ENCODE results near the gene SEMA4G. TPM values are rescaled to one million over a fixed set of nuclear protein-coding genes. Genes with fewer than 3 reads are reported as not detected.
"Not testable (repeated sequence)": the region's sequence is repeated elsewhere in the genome, so short reads cannot be mapped to it uniquely, and the experiment has no call there.

Gene SEMA4G
- total RNA-seq, 2 experiments from 2014 or later = 1.1 to 1.6 TPM

GRCh38 chr10:100972115-100972903 is 3.0 kb downstream of the SEMA4G start:
- Mint-ChIP-seq H3K27ac (no peak overlapping the region), H3K27me3 (no peaks in the 10 kb centered on the region)
- CTCF ChIA-PET = no interaction called here

GRCh38 chr10:100972904-100973535 is 3.7 kb downstream of the SEMA4G start:
- ATAC-seq (ENCODE audit: poor library complexity) = no peak
- DNase-seq = no peak
- no peak for TF ChIP-seq CTCF (IDR thresholded peaks at IDR 0.05)
- H3K27ac Mint-ChIP-seq = no peak overlapping the region
- POLR2A ChIA-PET = no interaction called here
- H3K4me3 Mint-ChIP-seq = no peak overlapping the region
- H3K9me3 Mint-ChIP-seq = no peaks in the 10 kb centered on the region
- peaks cover 21% of the 10 kb centered on the region for H3K4me1 Mint-ChIP-seq (ENCODE audit: low read depth)
- Histone ChIP-seq H3K4me1 (ENCODE audit: insufficient read depth, low read length) (peaks cover 20% of the 10 kb centered on the region), H3K27ac (ENCODE audit: low read depth in 1 of 2, low read length in 2 of 2) (no peak overlapping the region), H3K36me3 (ENCODE audit: insufficient read depth, low read length) (no peaks in the 10 kb centered on the region), H3K9me3 (ENCODE audit: control insufficient read depth in 1 of 2, insufficient read depth in 1 of 2, low read length in 2 of 2) (no peaks in the 10 kb centered on the region), H3K27me3 (ENCODE audit: control insufficient read depth in 1 of 2, insufficient read depth in 2 of 2, low read length in 2 of 2) (no peaks in the 10 kb centered on the region), H3K4me3 (ENCODE audit: low read length) (no peak overlapping the region)
- peaks cover 9% of the 10 kb centered on the region for H3K36me3 Mint-ChIP-seq (ENCODE audit: low read depth)
- intact Hi-C loops (cut with DNase I, micrococcal nuclease) = no loop called here
- CTCF ChIA-PET = no interaction called here
- no peaks in the 10 kb centered on the region for H3K27me3 Mint-ChIP-seq

More at GRCh38 chr10:100972115-100972903, 3.0 kb downstream of the SEMA4G start:
- no peak overlapping the region for H3K4me3 ChIP-seq (ENCODE audit: low read length)
- ATAC-seq (ENCODE audit: poor library complexity) = no peak
- TF ChIP-seq CTCF (IDR thresholded peaks at IDR 0.05) = no peak
- no peak overlapping the region for H3K4me3 Mint-ChIP-seq
- no peaks in the 10 kb centered on the region for H3K36me3 ChIP-seq (ENCODE audit: insufficient read depth, low read length)
- H3K27me3 ChIP-seq (ENCODE audit: control insufficient read depth in 1 of 2, insufficient read depth in 2 of 2, low read length in 2 of 2) = no peaks in the 10 kb centered on the region
- H3K27ac ChIP-seq (ENCODE audit: low read depth in 1 of 2, low read length in 2 of 2) = no peak overlapping the region
- H3K4me1 Mint-ChIP-seq (ENCODE audit: low read depth) = peaks cover 21% of the 10 kb centered on the region
- no peak for DNase-seq
- intact Hi-C loops (cut with DNase I, micrococcal nuclease) = no loop called here
- H3K9me3 Mint-ChIP-seq = no peaks in the 10 kb centered on the region
- H3K4me1 ChIP-seq (ENCODE audit: insufficient read depth, low read length) = peaks cover 20% of the 10 kb centered on the region
- peaks cover 8% of the 10 kb centered on the region for H3K36me3 Mint-ChIP-seq (ENCODE audit: low read depth)
- POLR2A ChIA-PET = no interaction called here
- no peaks in the 10 kb centered on the region for H3K9me3 ChIP-seq (ENCODE audit: control insufficient read depth in 1 of 2, insufficient read depth in 1 of 2, low read length in 2 of 2)

GRCh38 chr10:100975397-100975796 is 6.1 kb downstream of the SEMA4G start:
- H3K4me1 Mint-ChIP-seq (ENCODE audit: low read depth); H3K4me1 ChIP-seq (ENCODE audit: insufficient read depth, low read length); H3K27ac ChIP-seq (ENCODE audit: low read depth in 1 of 2, low read length in 2 of 2); ATAC-seq (ENCODE audit: poor library complexity); intact Hi-C loops (cut with DNase I, micrococcal nuclease); H3K27me3 Mint-ChIP-seq; H3K9me3 ChIP-seq (ENCODE audit: control insufficient read depth in 1 of 2, insufficient read depth in 1 of 2, low read length in 2 of 2); POLR2A ChIA-PET; H3K36me3 ChIP-seq (ENCODE audit: insufficient read depth, low read length); H3K27ac Mint-ChIP-seq; CTCF ChIA-PET; DNase-seq; H3K4me3 ChIP-seq (ENCODE audit: low read length); H3K27me3 ChIP-seq (ENCODE audit: control insufficient read depth in 1 of 2, insufficient read depth in 2 of 2, low read length in 2 of 2); H3K9me3 Mint-ChIP-seq; H3K4me3 Mint-ChIP-seq: not testable (repeated sequence)
- peaks cover 20% of the 10 kb centered on the region for H3K36me3 Mint-ChIP-seq (ENCODE audit: low read depth)

All from CD4-positive, alpha-beta T cell (primary cell).